ENCODE measurements around the gene ST6GAL1. TPM values are rescaled to one million over a fixed set of nuclear protein-coding genes. Genes with fewer than 3 reads are reported as not detected.

The ST6GAL1 gene
- total RNA-seq, 1 donor from 2014 or later = 68.2 TPM

- Mint-ChIP-seq H3K9me3 (ENCODE audit: unreplicated experiment) (peaks cover 3% of the 10 kb centered on the region), H3K4me3 (ENCODE audit: unreplicated experiment) (no peak overlapping the region), H3K27me3 (ENCODE audit: unreplicated experiment) (no peaks in the 10 kb centered on the region), H3K27ac (ENCODE audit: unreplicated experiment) (no peak overlapping the region), H3K4me1 (ENCODE audit: unreplicated experiment) (peaks cover 4% of the 10 kb centered on the region), H3K36me3 (ENCODE audit: unreplicated experiment) (peaks cover 9% of the 10 kb centered on the region)
- DNase-seq (ENCODE audit: extremely low spot score, unreplicated experiment) = no peak
- no peak for TF ChIP-seq CTCF (IDR thresholded peaks at IDR 0.05)
Observed at GRCh38 chr3:187025656-187026316, 95.5 kb downstream of the ST6GAL1 start.

GRCh38 chr3:187026317-187026670, 96.0 kb downstream of the ST6GAL1 start:
- Mint-ChIP-seq H3K4me3 (ENCODE audit: unreplicated experiment) (no peak overlapping the region), H3K4me1 (ENCODE audit: unreplicated experiment) (peaks cover 4% of the 10 kb centered on the region), H3K27ac (ENCODE audit: unreplicated experiment) (no peak overlapping the region), H3K9me3 (ENCODE audit: unreplicated experiment) (peaks cover 3% of the 10 kb centered on the region), H3K27me3 (ENCODE audit: unreplicated experiment) (no peaks in the 10 kb centered on the region), H3K36me3 (ENCODE audit: unreplicated experiment) (peaks cover 12% of the 10 kb centered on the region)
- TF ChIP-seq CTCF (IDR thresholded peaks at IDR 0.05) = no peak
- DNase-seq (ENCODE audit: extremely low spot score, unreplicated experiment) = no peak

- H3K4me3 Mint-ChIP-seq (ENCODE audit: unreplicated experiment) = no peak overlapping the region
Observed at GRCh38 chr3:187027531-187028278, 97.4 kb downstream of the ST6GAL1 start.

GRCh38 chr3:187031934-187032333, 101.6 kb downstream of the ST6GAL1 start:
- no peak overlapping the region for H3K27ac Mint-ChIP-seq (ENCODE audit: unreplicated experiment)
- no peak for TF ChIP-seq CTCF (IDR thresholded peaks at IDR 0.05)

More at GRCh38 chr3:187027531-187028278, 97.4 kb downstream of the ST6GAL1 start:
- DNase-seq (ENCODE audit: extremely low spot score, unreplicated experiment) = no peak
- Mint-ChIP-seq H3K36me3 (ENCODE audit: unreplicated experiment) (peaks cover 16% of the 10 kb centered on the region), H3K27me3 (ENCODE audit: unreplicated experiment) (no peaks in the 10 kb centered on the region), H3K4me1 (ENCODE audit: unreplicated experiment) (peaks cover 4% of the 10 kb centered on the region), H3K9me3 (ENCODE audit: unreplicated experiment) (peaks cover 3% of the 10 kb centered on the region), H3K27ac (ENCODE audit: unreplicated experiment) (no peak overlapping the region)
- no peak for TF ChIP-seq CTCF (IDR thresholded peaks at IDR 0.05)

DNA sequence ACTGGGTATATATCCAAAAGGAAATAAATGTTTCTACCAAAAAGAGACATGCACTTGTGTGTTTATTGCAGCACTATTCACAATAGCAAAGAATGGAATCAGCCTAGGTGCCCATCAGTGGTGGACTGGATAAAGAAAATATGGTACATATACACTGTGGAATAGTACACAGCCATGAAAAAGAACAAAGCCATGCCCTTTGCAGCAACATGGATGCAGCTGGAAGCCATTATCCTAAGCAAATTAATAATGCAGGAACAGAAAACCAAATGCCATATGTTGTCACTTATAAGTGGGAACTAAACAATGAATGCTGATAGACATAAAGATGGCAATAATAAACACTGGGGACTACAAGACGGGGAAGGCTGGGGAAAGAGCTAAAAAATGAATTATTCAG, 106.1 kb downstream of the ST6GAL1 start:
- Mint-ChIP-seq H3K27ac (ENCODE audit: unreplicated experiment) (no peak overlapping the region), H3K36me3 (ENCODE audit: unreplicated experiment) (peaks cover 35% of the 10 kb centered on the region), H3K9me3 (ENCODE audit: unreplicated experiment) (peaks cover 11% of the 10 kb centered on the region), H3K4me3 (ENCODE audit: unreplicated experiment) (no peak overlapping the region), H3K27me3 (ENCODE audit: unreplicated experiment) (no peaks in the 10 kb centered on the region), H3K4me1 (ENCODE audit: unreplicated experiment) (peaks cover 5% of the 10 kb centered on the region)
- TF ChIP-seq CTCF (IDR thresholded peaks at IDR 0.05) = no peak
- DNase-seq (ENCODE audit: extremely low spot score, unreplicated experiment) = no peak

More at GRCh38 chr3:187031934-187032333, 101.6 kb downstream of the ST6GAL1 start:
- peaks cover 27% of the 10 kb centered on the region for H3K36me3 Mint-ChIP-seq (ENCODE audit: unreplicated experiment)
- DNase-seq (ENCODE audit: extremely low spot score, unreplicated experiment) = no peak
- peaks cover 11% of the 10 kb centered on the region for H3K9me3 Mint-ChIP-seq (ENCODE audit: unreplicated experiment)
- H3K4me1 Mint-ChIP-seq (ENCODE audit: unreplicated experiment) = no peaks in the 10 kb centered on the region
- H3K27me3 Mint-ChIP-seq (ENCODE audit: unreplicated experiment) = no peaks in the 10 kb centered on the region
- H3K4me3 Mint-ChIP-seq (ENCODE audit: unreplicated experiment) = no peak overlapping the region
